ENCODE data around the gene SRSF8.

The SRSF8 gene

DNA sequence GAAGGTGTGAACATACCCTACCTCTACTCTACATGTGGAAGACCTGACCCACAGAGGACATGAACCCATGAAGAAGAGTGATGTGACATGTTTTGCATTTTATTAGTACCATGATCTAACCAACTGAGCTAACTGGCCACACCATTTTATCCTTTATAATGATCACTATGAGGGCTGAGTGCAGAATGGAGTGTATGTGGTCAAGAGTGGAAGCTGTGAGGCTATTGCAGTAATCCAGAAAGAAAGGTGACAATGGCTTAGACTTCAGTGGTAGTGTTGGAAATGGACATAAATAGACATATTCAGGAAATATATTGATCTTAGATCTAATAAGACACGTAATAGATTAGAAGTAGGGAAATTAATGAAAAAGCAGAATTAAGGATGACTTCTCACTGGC, 3.8 kb downstream of the SRSF8 start:
- no peak for DNase-seq

GRCh38 chr11:95072948-95073347, 6.2 kb downstream of the SRSF8 start:
- no peak for DNase-seq

GRCh38 chr11:95074792-95075563, 8.3 kb downstream of the SRSF8 start:
- DNase-seq: peak; percentile 3 to 38

DNA sequence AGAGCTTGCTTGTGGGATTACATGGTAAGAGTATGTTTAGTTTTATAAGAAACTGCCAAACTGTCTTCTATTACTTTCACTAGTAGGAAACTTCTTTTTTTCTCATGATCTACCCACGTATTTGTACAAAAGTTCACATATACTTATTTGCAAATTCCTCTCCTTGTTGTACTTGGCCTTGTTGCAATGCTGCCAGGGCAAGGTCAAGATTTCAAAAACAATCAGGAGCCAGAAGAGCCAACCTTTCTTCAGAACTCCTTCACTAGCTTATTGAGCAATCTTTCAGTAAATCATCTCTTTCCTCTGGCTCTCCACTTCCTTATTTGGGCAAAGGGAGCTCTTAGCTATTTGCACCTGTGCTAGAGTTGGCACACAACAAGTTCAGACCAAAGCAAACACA, 9.7 kb downstream of the SRSF8 start:
- no peak for DNase-seq

GRCh38 chr11:95076981-95077380, 10.3 kb downstream of the SRSF8 start:
- peak; percentile 85 to 92 for DNase-seq

- peak; percentile 18 to 65 for DNase-seq
Measured at GRCh38 chr11:95078526-95078925, 11.8 kb downstream of the SRSF8 start.

DNA sequence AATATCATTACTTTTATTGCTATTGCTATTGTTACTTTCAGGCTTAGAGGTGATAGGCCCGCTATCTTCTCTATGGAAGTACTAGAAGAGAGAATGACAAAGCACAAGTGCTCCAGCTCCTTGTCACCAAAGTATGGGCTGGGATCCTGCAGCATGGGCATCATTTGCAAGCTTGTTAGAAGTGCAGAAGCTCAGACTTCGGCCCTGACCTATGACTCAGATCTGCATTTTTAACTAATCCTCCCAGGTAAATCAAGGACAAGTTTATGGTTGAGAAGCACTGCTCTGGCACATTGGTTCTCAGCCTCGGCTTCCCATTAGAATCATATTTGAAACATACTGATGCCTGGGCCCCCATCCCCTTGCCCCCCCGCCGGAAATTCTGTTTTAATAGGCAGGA, 14.3 kb downstream of the SRSF8 start:
- DNase-seq: no peak

GRCh38 chr11:95081412-95081811, 14.7 kb downstream of the SRSF8 start:
- no peak for DNase-seq

- DNase-seq: no peak
Measured at GRCh38 chr11:95082576-95083001, 15.9 kb downstream of the SRSF8 start.

DNA sequence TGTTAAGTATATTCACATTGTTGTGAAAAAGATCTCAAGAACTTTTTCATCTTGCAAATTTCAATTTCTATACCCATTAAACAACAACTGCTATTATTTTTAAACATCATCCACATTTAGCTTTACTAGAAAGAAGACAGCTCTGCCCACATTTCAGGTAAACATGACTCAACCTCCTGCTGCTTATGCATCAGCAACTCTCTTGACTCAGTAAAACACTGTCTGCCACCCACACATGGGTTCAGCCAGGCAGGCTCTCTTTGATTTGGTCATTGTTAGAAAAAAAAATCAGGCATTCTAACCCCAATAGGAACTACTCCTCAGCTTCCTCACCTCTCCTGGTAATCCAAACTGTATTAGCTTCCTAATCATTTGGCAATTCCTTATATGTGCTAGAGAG, 17.8 kb downstream of the SRSF8 start:
- no peak for DNase-seq

GRCh38 chr11:95085117-95085816, 18.5 kb downstream of the SRSF8 start:
- no peak for DNase-seq

DNA sequence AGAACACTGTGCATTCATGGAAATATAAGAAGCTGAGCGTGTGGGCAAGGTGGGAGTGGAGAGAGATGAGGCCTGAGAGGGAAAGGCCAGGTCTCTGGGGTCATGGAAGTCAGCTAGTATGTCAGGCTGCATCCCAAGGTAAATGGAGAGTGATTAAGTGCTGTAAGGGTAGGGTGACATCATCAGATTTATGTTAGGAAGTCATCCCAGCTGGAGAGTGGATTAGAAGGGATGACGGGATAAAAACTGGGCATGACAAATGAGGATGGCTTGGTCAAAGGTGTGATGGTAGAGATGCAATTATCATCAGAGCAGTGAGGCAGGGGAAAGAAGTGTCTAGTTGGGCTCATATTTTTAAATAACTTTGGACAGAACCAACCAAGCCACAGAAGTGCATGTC, 19.4 kb downstream of the SRSF8 start:
- DNase-seq: no peak

DNA sequence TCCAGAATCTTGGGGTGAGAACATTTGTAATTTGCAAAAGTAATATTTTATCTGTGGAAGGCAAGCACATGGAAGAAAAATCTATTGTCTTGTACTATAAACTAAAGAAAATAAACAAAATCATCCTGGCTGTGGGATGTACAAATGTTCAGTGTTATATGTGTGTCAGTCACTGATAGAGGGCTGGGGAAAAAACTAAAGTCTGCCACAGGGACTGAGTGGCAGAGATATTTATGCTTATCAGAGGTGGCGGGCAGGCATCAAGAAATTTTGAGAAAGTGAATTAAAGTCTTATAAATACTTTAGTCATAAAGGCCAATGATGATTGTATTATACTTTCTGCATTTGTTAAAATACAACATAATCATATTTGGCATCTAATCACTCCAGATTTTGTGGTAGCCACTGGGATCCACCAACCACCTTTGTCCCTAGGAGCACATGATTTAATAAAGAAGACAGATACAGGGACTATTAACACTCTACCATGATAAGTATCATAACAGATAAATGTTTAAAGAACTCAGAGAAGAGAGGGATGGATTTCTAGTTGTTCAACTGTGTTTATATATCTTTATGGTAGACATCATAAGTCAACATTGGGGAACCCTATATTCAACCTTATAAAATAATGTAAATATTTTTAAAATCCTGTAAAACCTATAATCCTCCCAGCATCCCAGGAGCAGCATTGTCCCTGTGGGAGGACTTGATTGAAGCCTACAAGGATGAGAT, 20.3 kb downstream of the SRSF8 start:
- DNase-seq: no peak

DNA sequence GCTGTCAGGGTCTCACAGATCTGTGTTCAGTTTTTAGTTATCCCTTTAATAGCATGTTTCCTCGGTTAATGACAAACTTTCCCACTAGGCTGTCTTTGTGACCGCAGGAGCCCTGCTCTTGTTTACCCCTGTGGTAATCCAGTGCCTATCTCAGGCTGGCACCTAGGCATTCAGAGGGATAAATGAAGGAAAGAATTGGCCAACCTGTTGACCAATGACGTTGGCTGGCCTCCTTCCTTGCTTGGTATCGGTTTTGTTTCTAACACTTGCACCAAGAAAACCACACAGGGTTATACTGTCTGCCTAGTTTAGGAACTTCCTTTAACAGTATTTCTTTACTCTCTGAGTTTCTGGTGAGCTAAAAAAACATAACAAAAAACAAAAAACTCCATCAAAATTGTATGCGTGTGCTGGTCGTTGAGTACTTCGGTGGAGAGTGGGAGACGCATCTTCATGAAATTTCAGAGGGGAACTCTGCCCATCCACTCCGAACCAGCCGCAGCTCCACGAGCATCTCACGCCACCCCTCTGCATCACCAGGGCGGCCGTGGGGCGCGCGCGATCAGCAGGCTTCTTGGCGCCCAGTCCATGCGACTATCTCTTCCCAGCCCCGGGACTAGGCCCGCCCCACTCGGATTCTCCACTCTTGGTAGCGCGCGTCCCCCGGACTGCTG, 22.4 kb downstream of the SRSF8 start:
- no peak for DNase-seq

- peak; percentile 50 to 59 for DNase-seq
Measured at GRCh38 chr11:95089620-95090542, 23.2 kb downstream of the SRSF8 start, which contains the start of gene ENDOD1. Gene ENDOD1 (plus strand): TSS chr11:95089846. CDS start chr11:95089928, 82 bp downstream.

GRCh38 chr11:95091663-95092180, 25.0 kb downstream of the SRSF8 start:
- no peak for DNase-seq

- no peak for DNase-seq
Measured at GRCh38 chr11:95092549-95093324, 26.0 kb downstream of the SRSF8 start.

DNA sequence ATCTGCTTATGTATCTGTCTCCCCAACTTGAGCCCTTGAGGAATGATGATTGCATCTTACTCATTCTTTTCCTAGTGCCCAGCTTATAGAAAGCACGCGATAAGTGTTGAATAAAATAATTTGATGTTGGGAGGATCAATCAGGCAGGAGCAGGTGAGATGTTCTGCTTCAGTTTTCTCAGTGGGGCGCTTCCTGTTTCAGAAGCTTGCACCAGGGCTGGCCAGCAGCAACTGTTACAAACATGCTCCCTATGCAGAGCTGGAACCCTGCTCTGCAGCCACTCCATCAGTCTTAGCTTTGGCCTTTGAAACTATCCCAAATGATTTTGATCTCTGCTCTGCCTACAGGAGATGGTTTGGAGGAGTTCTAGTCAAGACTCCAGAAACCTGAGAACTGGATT, 26.8 kb downstream of the SRSF8 start:
- DNase-seq: no peak

- DNase-seq: no peak
Measured at GRCh38 chr11:95095858-95096587, 29.3 kb downstream of the SRSF8 start.

DNA sequence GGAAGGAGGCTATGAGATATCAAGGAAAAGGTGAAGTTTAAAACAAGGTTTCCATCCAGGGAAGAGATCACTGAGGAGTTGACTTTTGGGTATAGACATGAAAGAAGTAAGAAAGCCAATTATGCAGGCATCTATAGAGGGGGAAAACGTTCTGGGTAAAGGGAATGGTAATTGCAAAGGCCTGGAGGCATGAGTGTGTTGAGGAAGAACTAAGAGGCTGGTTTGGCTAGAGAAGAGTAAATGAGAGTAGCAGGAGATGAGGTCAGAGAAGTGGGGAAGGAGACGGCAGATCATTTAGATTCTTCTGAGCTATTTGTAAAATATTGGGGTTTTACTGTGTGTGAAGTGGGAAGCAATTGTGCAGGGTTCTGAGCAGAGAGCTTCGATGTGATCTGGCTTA, 30.5 kb downstream of the SRSF8 start:
- no peak for DNase-seq

Data from NCI-H524 (cell line).